GM18502 (cell line): ENCODE data around the gene NLK.
"Not testable (repeated sequence)": the region's sequence is repeated elsewhere in the genome, so short reads cannot be mapped to it uniquely, and the experiment has no call there.

Experiments
- ATAC-seq: cut with Tn5 transposase; IDR thresholded peaks from one replicate; pipeline ENCODE4 v1.9.1; 2021; ENCODE audit warnings: mild to moderate bottlenecking; ENCODE audit not compliant: unreplicated experiment, poor library complexity

NLK gene

DNA sequence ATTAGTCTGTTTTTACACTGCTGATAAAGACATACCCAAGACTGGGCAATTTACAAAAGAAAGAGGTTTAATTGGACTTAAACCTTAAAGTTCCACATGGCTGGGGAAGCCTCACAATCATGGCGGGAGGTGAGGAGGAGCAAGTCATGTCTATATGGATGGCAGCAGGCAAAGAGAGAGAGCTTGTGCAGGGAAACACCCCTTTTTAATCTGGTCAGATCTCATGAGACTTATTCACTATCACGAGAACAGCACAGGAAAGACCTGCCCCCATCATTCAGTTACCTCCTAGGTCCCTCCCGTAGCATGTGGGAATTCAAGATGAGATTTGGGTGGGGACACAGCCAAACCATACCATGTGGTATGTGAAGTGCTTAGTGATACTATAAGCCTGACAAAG is 144.0 kb downstream of the NLK start:
- not testable (repeated sequence) for ATAC-seq

DNA sequence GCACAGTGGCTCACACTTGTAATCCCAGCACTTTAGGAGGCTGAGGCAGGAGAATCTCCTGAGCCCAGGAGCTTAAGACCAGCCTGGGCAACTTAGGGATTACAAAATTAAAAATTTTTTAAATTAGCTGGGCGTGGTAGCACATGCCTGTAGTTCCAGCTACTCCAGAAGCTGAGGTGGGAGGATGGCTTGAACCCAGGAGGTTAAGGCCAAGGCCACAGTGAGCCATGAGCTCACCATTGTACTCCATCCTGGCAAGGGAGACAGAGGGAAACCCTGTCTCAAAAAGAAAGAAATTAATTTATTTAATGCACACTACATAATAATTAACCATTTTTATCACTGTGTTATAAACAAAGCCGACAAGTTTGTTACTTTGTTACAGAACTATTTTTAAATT is 145.5 kb downstream of the NLK start:
- no peak for ATAC-seq

GRCh38 chr17:28188841-28189263 is 146.4 kb downstream of the NLK start:
- ATAC-seq: no peak

GRCh38 chr17:28189667-28190066 is 147.2 kb downstream of the NLK start:
- no peak for ATAC-seq

DNA sequence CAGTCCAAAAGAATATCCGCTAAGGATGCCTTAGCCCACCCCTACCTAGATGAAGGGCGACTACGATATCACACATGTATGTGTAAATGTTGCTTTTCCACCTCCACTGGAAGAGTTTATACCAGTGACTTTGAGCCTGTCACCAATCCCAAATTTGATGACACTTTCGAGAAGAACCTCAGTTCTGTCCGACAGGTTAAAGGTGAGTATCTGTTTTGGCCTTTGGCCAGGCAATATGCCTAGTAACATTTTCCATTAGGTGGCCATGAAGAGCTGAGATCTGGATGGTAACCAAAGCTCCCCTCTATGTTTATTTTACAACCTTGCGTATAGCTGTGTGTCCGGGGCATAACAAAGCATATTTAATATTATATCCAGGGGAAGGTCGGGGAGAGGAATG is 148.5 kb downstream of the NLK start:
- ATAC-seq: no peak

DNA sequence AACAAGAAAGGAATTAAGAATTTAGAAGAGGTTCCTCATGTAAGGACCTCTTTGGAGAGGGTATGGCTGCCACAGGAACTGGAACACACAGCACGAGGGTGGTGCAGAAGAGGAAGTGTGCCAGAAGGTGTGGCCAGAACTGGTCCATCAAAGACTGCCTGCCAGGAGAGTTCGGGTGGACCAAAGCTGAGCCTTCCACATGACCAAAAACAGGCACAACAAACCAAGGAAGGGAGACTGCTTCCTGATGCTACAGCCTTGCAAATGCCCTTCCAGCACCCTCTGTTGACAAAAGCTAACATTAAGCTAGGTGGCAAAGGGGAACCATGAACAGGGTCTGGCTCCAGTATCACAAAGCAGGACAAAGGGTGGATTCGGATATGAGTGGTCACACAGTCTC is 150.8 kb downstream of the NLK start:
- ATAC-seq: no peak

GRCh38 chr17:28194382-28194781 is 151.9 kb downstream of the NLK start:
- ATAC-seq: no peak

- ATAC-seq: no peak
Measured at GRCh38 chr17:28196636-28197035, 154.2 kb downstream of the NLK start.

DNA sequence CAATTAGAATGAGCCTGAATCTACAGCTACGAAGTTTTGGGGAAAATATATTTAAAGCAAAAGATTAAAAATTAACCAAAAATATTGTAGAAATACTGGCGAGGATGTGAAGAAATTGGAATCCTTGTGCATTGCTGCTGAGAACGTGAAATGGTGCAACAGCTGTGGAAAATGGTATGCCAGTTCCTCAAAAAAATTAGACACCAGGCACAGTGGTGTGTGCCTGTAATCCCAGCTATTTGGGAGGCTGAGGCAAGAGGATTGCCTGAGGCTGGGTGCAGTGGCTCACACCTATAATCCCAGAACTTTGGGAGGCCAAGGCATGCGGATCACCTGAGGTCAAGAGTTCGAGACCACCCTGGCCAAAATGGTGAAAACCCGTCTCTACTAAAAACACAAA is 156.6 kb downstream of the NLK start:
- no peak for ATAC-seq

GRCh38 chr17:28199728-28200127 is 157.3 kb downstream of the NLK start:
- no peak for ATAC-seq

DNA sequence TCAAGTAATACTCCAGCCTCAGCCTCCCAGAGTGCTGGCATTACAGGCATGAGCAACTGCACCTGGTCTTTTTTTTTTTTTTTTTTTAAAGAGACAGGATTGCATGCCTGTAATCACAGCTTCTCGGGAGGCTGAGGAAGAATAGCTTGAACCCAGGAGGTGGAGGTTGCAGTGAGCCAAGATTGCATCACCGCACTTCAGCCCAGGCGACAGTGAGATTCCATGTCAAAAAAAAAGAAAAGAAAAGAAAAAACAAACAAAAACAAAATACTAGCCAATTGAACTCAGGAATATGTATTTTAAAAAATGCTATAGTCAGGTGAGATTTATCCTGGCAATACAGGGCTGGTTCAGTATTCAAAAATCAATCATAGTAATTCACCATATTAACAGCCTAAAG is 158.8 kb downstream of the NLK start:
- ATAC-seq: no peak

DNA sequence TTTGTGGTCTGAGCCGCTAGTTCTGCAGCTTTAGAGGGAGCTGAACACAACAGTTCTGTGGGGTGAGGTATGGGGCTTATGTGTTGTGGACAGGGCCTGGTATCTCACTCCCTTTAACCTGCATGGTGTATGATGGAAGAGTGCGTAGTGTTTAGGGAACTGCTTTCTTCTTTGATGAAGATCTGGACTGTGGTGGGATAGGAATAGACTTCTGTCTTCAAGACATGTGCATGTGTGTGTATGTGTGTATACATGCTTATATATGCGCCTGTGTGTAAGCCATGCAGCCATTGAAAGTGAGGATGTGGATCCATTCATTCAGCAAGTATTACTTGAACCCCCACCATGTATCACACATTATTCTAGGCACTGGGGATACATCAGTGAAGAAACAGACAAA is 161.8 kb downstream of the NLK start:
- ATAC-seq: no peak

GRCh38 chr17:28204751-28205150 is 162.3 kb downstream of the NLK start:
- ATAC-seq: no peak

- ATAC-seq: no peak
Measured at GRCh38 chr17:28206292-28206691, 163.8 kb downstream of the NLK start.

- ATAC-seq: no peak
Measured at GRCh38 chr17:28211811-28212210, 169.3 kb downstream of the NLK start.

DNA sequence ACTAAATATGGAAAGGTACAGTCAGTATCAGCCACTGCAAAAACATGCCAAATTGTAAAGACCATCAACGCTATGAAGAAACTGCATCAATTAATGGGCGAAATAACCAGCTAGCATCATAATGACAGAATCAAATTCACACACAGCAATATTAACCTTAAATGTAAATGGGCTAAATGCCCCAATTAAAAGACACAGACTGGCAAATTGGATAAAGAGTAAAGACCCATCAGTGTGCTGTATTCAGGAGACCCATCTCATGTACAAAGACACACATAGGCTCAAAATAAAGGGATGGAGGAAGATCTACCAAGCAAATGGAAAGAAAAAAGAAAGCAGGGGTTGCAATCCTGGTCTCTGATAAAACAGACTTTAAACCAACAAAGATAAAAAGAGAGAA is 171.1 kb downstream of the NLK start:
- ATAC-seq: not testable (repeated sequence)

- no peak for ATAC-seq
Measured at GRCh38 chr17:28216052-28216451, 173.6 kb downstream of the NLK start.

- no peak for ATAC-seq
Measured at GRCh38 chr17:28216528-28216927, 174.1 kb downstream of the NLK start.

DNA sequence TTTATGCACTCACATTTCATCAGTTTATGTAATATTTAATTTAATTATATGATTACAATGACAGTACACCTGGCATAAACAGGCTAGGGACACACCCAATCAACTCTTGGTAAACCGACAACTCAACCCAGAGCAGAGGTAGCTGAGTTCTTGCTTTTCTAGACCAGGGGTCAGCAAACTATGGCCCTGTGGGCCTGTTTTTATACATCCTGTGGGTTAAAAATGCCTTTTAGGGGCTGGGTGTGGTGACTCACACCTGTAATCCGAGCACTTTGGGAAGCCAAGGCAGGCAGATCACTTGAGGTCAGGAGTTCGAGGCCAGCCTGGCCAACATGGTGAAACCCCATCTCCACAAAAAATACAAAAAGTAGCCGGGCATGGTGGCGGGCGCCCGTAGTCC is 177.3 kb downstream of the NLK start:
- ATAC-seq: no peak

- no peak for ATAC-seq
Measured at GRCh38 chr17:28221751-28222414, 179.4 kb downstream of the NLK start.

GRCh38 chr17:28225271-28225670 is 182.8 kb downstream of the NLK start:
- no peak for ATAC-seq

- ATAC-seq: no peak
Measured at GRCh38 chr17:28225867-28226266, 183.4 kb downstream of the NLK start.
